HEK293 (cell line): ENCODE measurements around the gene SLC2A8.

Experiments used
- CTCF ChIA-PET: fragments of 350-600 bp; formaldehyde crosslinking; extraction: SDS; loops from one replicate; lab custom pipeline; 2021; ENCODE audit warnings: antibody characterized with exemption; lab: Yijun Ruan, JAX
- POLR2A ChIA-PET: fragments of 300-600 bp; formaldehyde crosslinking; extraction: SDS; loops from one replicate; lab custom pipeline; 2020; ENCODE audit warnings: antibody characterized with exemption, inconsistent platforms; lab: Yijun Ruan, JAX
- H3K27ac ChIP-seq: fragments of 200-500 bp; sonication (Bioruptor generic); 2 replicates; pipeline ENCODE4 v1.5.1; 2014; ENCODE audit warnings: low read depth, low read length, control low read depth, inconsistent platforms; ENCODE audit errors: extremely low read depth
- H3K36me3 ChIP-seq, 2 experiments: fragments of 200-500 bp in 1 of 2; sonication (Bioruptor generic) in 1 of 2; 1 replicate in 1 of 2; 2 replicates in 1 of 2; pipeline ENCODE4 v1.5.1; 2014 to 2017; ENCODE audit warnings: inconsistent platforms in 2 of 2, low read length in 2 of 2; ENCODE audit not compliant: control insufficient read depth in 2 of 2, insufficient read depth in 1 of 2
- H3K4me1 ChIP-seq: fragments of 200-500 bp; sonication (Bioruptor generic); 2 replicates; pipeline ENCODE4 v1.5.1; 2014; ENCODE audit warnings: mild to moderate bottlenecking, low read length, inconsistent platforms; ENCODE audit not compliant: control insufficient read depth, insufficient read depth
- H3K4me3 ChIP-seq: 2 replicates; pipeline ENCODE4 v1.5.1; 2011; ENCODE audit warnings: low read depth, mild to moderate bottlenecking, control low read depth, low read length, moderate library complexity
- H3K9me3 ChIP-seq: fragments of 200-500 bp; sonication (Bioruptor generic); 2 replicates; pipeline ENCODE4 v1.5.1; 2014; ENCODE audit warnings: low read depth, low read length, inconsistent platforms; ENCODE audit not compliant: control insufficient read depth, insufficient read depth
- BCL11B ChIP-seq: fragments of 450-650 bp; formaldehyde crosslinking; IDR thresholded peaks from 2 replicates; pipeline ENCODE4 v1.5.1; 2016; ENCODE audit warnings: low read depth, missing biosample characterization, missing genetic modification characterization
- FEZF1 ChIP-seq: fragments of 450-650 bp; formaldehyde crosslinking; IDR thresholded peaks from 2 replicates; pipeline ENCODE4 v1.5.1; 2016; ENCODE audit warnings: missing biosample characterization, missing genetic modification characterization
- HOXD13 ChIP-seq: sonication (generic); formaldehyde crosslinking; IDR thresholded peaks from 2 replicates; pipeline ENCODE4 v1.8.0; 2022; ENCODE audit warnings: missing genetic modification reagents, borderline replicate concordance
- KLF16 ChIP-seq: fragments of 450-650 bp; formaldehyde crosslinking; IDR thresholded peaks from 2 replicates; pipeline ENCODE4 v1.5.1; 2017; ENCODE audit warnings: missing biosample characterization, missing genetic modification characterization
- SALL2 ChIP-seq: fragments of 450-650 bp; formaldehyde crosslinking; IDR thresholded peaks from 2 replicates; pipeline ENCODE4 v1.5.0; 2017; ENCODE audit warnings: missing biosample characterization, mild to moderate bottlenecking, missing genetic modification characterization, borderline replicate concordance
- SCRT1 ChIP-seq: fragments of 450-650 bp; formaldehyde crosslinking; IDR thresholded peaks from 2 replicates; pipeline ENCODE4 v1.5.1; 2016; ENCODE audit warnings: missing biosample characterization, missing genetic modification characterization, borderline replicate concordance
- TCF7L2 ChIP-seq: IDR thresholded peaks from 2 replicates; pipeline ENCODE4 v1.6.1; 2011; ENCODE audit warnings: low read depth, mild to moderate bottlenecking, inconsistent platforms, low read length, moderate library complexity, borderline replicate concordance
- YY2 ChIP-seq: fragments of 450-650 bp; formaldehyde crosslinking; IDR thresholded peaks from 2 replicates; pipeline ENCODE4 v1.5.1; 2016; ENCODE audit warnings: missing biosample characterization, missing genetic modification characterization
- ZEB2 ChIP-seq: fragments of 450-650 bp; formaldehyde crosslinking; IDR thresholded peaks from 2 replicates; pipeline ENCODE4 v1.5.1; 2016; ENCODE audit warnings: missing biosample characterization, missing genetic modification characterization
- ZFP3 ChIP-seq: fragments of 450-650 bp; formaldehyde crosslinking; IDR thresholded peaks from 2 replicates; pipeline ENCODE4 v1.5.1; 2016; ENCODE audit warnings: low read depth, missing biosample characterization, missing genetic modification characterization
- ZNF24 ChIP-seq: fragments of 450-650 bp; formaldehyde crosslinking; IDR thresholded peaks from 2 replicates; pipeline ENCODE4 v1.5.1; 2016; ENCODE audit warnings: missing biosample characterization, missing genetic modification characterization
- ZNF292 ChIP-seq: fragments of 450-650 bp; formaldehyde crosslinking; IDR thresholded peaks from 2 replicates; pipeline ENCODE4 v1.5.1; 2016; ENCODE audit warnings: low read depth, missing biosample characterization, missing genetic modification characterization, borderline replicate concordance
- ZNF433 ChIP-seq: fragments of 450-650 bp; formaldehyde crosslinking; IDR thresholded peaks from 2 replicates; pipeline ENCODE4 v1.5.1; 2016; ENCODE audit warnings: missing biosample characterization, missing genetic modification characterization, low read depth
- ZNF510 ChIP-seq: fragments of 450-650 bp; formaldehyde crosslinking; IDR thresholded peaks from 2 replicates; pipeline ENCODE4 v1.5.1; 2018; ENCODE audit warnings: mild to moderate bottlenecking, missing genetic modification characterization, missing biosample characterization; ENCODE audit not compliant: insufficient replicate concordance
- ZNF544 ChIP-seq: fragments of 450-650 bp; formaldehyde crosslinking; IDR thresholded peaks from 2 replicates; pipeline ENCODE4 v1.5.0; 2017; ENCODE audit warnings: missing biosample characterization, missing genetic modification characterization
- ZNF585B ChIP-seq: fragments of 450-650 bp; formaldehyde crosslinking; IDR thresholded peaks from 2 replicates; pipeline ENCODE4 v1.5.1; 2016; ENCODE audit warnings: missing biosample characterization, missing genetic modification characterization
- ZNF600 ChIP-seq: fragments of 450-650 bp; formaldehyde crosslinking; IDR thresholded peaks from 2 replicates; pipeline ENCODE4 v1.5.1; 2016; ENCODE audit warnings: missing biosample characterization, missing genetic modification characterization
- TF ChIP-seq, protein P1 (sequence below): fragments of 450-650 bp; formaldehyde crosslinking; IDR thresholded peaks from 2 replicates; pipeline ENCODE4 v1.5.1; 2017; ENCODE audit warnings: missing biosample characterization, missing genetic modification characterization
- TF ChIP-seq, protein P2 (sequence below): fragments of 450-650 bp; IDR thresholded peaks from 2 replicates; pipeline ENCODE4 v1.5.1; 2018; ENCODE audit warnings: missing biosample characterization, mild to moderate bottlenecking, missing genetic modification characterization
- TF ChIP-seq, protein P3 (sequence below): fragments of 450-650 bp; formaldehyde crosslinking; IDR thresholded peaks from 2 replicates; pipeline ENCODE4; 2016; ENCODE audit warnings: missing biosample characterization, missing genetic modification characterization
- TF ChIP-seq, protein P4 (sequence below): fragments of 450-650 bp; formaldehyde crosslinking; IDR thresholded peaks from 2 replicates; pipeline ENCODE4 v1.5.1; 2016; ENCODE audit warnings: missing biosample characterization, missing genetic modification characterization
- TF ChIP-seq, protein P5 (sequence below): fragments of 450-650 bp; formaldehyde crosslinking; IDR thresholded peaks from 2 replicates; pipeline ENCODE4 v1.5.1; 2016; ENCODE audit warnings: missing biosample characterization, missing genetic modification characterization
- TF ChIP-seq, protein P6 (sequence below): fragments of 450-650 bp; formaldehyde crosslinking; IDR thresholded peaks from 2 replicates; pipeline ENCODE4 v1.5.1; 2016; ENCODE audit warnings: missing biosample characterization, missing genetic modification characterization

SLC2A8 gene

DNA sequence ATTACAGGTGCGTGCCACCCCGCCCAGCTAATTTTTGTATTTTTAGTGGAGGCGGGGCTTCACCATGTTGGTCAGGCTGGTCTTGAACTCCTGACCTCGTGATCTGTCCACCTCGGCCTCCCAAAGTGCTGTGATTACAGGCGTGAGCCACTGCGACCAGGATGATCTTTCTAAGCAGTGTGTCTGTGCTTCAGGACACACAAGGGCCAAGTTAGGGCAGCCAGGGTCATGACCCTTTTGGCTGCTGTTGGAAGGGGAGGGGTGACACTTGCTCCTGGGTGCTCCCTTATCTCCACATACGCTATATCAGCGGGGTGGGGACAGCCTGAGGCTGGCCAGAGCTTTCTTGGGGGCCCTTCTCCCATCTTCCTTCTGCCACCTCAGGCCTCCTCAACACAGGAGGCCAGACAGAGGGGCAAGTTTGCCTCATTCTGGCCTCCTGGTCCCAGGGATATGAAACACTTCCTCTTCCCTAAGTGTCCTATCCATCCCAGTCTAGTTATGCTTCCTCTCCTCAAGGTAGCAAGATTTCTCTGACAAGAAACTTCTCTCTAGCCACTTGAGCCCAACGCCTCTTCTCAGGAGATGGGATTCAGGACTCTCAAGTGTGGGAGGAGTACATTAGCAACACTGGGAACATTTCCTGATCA is 25.3 kb downstream of the SLC2A8 start:
- TF ChIP-seq YY2 (tag by site-specific recombination) (no peak), ZNF24 (tag by site-specific recombination) (no peak), SCRT1 (tag by site-specific recombination) (no peak), ZNF585B (tag by site-specific recombination) (peak; percentile 86), SALL2 (tag by site-specific recombination) (no peak), BCL11B (tag by site-specific recombination) (peak; percentile 33; the same call in 1 of the 2 replicates)
- TF ChIP-seq, protein P1, sequence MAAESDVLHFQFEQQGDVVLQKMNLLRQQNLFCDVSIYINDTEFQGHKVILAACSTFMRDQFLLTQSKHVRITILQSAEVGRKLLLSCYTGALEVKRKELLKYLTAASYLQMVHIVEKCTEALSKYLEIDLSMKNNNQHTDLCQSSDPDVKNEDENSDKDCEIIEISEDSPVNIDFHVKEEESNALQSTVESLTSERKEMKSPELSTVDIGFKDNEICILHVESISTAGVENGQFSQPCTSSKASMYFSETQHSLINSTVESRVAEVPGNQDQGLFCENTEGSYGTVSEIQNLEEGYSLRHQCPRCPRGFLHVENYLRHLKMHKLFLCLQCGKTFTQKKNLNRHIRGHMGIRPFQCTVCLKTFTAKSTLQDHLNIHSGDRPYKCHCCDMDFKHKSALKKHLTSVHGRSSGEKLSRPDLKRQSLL, result no peak
- TF ChIP-seq, protein P2, sequence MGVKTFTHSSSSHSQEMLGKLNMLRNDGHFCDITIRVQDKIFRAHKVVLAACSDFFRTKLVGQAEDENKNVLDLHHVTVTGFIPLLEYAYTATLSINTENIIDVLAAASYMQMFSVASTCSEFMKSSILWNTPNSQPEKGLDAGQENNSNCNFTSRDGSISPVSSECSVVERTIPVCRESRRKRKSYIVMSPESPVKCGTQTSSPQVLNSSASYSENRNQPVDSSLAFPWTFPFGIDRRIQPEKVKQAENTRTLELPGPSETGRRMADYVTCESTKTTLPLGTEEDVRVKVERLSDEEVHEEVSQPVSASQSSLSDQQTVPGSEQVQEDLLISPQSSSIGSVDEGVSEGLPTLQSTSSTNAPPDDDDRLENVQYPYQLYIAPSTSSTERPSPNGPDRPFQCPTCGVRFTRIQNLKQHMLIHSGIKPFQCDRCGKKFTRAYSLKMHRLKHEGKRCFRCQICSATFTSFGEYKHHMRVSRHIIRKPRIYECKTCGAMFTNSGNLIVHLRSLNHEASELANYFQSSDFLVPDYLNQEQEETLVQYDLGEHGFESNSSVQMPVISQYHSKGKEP (tag by site-specific recombination), result no peak
- TF ChIP-seq, protein P3, sequence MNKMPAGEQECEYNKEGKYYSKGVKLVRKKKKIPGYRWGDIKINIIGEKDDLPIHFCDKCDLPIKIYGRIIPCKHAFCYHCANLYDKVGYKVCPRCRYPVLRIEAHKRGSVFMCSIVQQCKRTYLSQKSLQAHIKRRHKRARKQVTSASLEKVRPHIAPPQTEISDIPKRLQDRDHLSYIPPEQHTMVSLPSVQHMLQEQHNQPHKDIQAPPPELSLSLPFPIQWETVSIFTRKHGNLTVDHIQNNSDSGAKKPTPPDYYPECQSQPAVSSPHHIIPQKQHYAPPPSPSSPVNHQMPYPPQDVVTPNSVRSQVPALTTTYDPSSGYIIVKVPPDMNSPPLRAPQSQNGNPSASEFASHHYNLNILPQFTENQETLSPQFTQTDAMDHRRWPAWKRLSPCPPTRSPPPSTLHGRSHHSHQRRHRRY (tag by site-specific recombination), result no peak
- H3K36me3 ChIP-seq, result peaks cover 0 to 8% of the 10 kb centered on the region in 2 experiments; a peak in 2 of 3 replicates
- H3K9me3 ChIP-seq, result no peaks in the 10 kb centered on the region
- H3K4me3 ChIP-seq, result no peak overlapping the region
- ChIA-PET CTCF (interaction anchor here (0.7 kb wide), 1 partner anchor 21 kb away, joined by 3 read pairs; no protein-coding TSS in a partner anchor), POLR2A (interaction anchor here (0.5 to 3.0 kb wide), 4 partner anchors 11 to 174 kb away, joined by 3 to 46 read pairs (median 24); partner anchors contain the start of genes LRSAM1, RPL12 and SLC2A8)
- 0 out of 2 replicates have a peak, but pooled peaks cover 5% of the 10 kb centered on the region for H3K4me1 ChIP-seq
- no peak overlapping the region for H3K27ac ChIP-seq

DNA sequence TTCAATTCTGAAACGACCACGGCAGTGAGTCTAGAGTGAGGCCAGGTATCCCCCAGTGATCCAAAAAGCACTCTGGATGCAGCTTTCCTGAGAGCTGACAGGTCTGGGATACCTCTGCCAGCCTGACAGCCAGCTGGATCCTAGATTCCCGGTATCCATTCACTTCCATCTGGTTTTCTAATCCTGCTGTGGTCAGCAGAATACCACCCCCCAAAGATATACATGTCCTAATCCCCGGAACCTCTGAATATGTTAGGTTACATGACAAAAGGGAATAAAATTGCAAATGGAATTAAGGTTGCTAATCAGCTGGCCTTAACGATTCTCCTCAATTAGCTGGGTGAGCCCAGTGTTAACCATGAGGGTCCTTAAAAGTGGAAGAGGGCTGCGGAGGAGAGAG is 25.8 kb downstream of the SLC2A8 start:
- TF ChIP-seq ZNF433 (tag by site-specific recombination) (no peak), ZNF510 (no peak), ZFP3 (tag by site-specific recombination) (no peak), YY2 (tag by site-specific recombination) (no peak), ZEB2 (tag by site-specific recombination) (no peak), HOXD13 (CRISPR knock-in tag) (no peak), ZNF600 (no peak), ZNF585B (tag by site-specific recombination) (no peak), KLF16 (tag by site-specific recombination) (no peak), TCF7L2 (no peak), ZNF292 (tag by site-specific recombination) (no peak), FEZF1 (tag by site-specific recombination) (no peak), ZNF544 (no peak)
- TF ChIP-seq, protein P4, sequence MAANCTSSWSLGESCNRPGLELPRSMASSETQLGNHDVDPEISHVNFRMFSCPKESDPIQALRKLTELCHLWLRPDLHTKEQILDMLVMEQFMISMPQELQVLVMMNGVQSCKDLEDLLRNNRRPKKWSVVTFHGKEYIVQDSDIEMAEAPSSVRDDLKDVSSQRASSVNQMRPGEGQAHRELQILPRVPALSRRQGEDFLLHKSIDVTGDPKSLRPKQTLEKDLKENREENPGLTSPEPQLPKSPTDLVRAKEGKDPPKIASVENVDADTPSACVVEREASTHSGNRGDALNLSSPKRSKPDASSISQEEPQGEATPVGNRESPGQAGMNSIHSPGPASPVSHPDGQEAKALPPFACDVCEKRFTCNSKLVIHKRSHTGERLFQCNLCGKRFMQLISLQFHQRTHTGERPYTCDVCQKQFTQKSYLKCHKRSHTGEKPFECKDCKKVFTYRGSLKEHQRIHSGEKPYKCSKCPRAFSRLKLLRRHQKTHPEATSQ, result no peak
- TF ChIP-seq, protein P5, sequence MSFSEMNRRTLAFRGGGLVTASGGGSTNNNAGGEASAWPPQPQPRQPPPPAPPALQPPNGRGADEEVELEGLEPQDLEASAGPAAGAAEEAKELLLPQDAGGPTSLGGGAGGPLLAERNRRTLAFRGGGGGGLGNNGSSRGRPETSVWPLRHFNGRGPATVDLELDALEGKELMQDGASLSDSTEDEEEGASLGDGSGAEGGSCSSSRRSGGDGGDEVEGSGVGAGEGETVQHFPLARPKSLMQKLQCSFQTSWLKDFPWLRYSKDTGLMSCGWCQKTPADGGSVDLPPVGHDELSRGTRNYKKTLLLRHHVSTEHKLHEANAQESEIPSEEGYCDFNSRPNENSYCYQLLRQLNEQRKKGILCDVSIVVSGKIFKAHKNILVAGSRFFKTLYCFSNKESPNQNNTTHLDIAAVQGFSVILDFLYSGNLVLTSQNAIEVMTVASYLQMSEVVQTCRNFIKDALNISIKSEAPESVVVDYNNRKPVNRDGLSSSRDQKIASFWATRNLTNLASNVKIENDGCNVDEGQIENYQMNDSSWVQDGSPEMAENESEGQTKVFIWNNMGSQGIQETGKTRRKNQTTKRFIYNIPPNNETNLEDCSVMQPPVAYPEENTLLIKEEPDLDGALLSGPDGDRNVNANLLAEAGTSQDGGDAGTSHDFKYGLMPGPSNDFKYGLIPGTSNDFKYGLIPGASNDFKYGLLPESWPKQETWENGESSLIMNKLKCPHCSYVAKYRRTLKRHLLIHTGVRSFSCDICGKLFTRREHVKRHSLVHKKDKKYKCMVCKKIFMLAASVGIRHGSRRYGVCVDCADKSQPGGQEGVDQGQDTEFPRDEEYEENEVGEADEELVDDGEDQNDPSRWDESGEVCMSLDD (tag by site-specific recombination), result no peak
- TF ChIP-seq, protein P6, sequence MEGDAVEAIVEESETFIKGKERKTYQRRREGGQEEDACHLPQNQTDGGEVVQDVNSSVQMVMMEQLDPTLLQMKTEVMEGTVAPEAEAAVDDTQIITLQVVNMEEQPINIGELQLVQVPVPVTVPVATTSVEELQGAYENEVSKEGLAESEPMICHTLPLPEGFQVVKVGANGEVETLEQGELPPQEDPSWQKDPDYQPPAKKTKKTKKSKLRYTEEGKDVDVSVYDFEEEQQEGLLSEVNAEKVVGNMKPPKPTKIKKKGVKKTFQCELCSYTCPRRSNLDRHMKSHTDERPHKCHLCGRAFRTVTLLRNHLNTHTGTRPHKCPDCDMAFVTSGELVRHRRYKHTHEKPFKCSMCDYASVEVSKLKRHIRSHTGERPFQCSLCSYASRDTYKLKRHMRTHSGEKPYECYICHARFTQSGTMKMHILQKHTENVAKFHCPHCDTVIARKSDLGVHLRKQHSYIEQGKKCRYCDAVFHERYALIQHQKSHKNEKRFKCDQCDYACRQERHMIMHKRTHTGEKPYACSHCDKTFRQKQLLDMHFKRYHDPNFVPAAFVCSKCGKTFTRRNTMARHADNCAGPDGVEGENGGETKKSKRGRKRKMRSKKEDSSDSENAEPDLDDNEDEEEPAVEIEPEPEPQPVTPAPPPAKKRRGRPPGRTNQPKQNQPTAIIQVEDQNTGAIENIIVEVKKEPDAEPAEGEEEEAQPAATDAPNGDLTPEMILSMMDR, result no peak
- Histone ChIP-seq H3K27ac (no peak overlapping the region), H3K4me1 (0 out of 2 replicates have a peak, but pooled peaks cover 5% of the 10 kb centered on the region), H3K4me3 (peak overlapping the region; percentile 64), H3K9me3 (no peaks in the 10 kb centered on the region), H3K36me3 (peaks cover 0 to 10% of the 10 kb centered on the region in 2 experiments; a peak in 2 of 3 replicates)
- ChIA-PET POLR2A (interaction anchor here (0.5 to 3.0 kb wide), 7 partner anchors 12 to 198 kb away, joined by 3 to 46 read pairs (median 10); partner anchors contain the start of genes LRSAM1, RPL12 and SLC2A8), CTCF (interaction anchor here (0.7 kb wide), 2 partner anchors 22 to 32 kb away, joined by 3 read pairs; no protein-coding TSS in a partner anchor)
